Erythroblast (primary cell): Measurements from ENCODE around the gene ZNF33B.
"Not testable (repeated sequence)": the region's sequence is repeated elsewhere in the genome, so short reads cannot be mapped to it uniquely, and the experiment has no call there.

Experiments
- DNase-seq, 2 experiments: peaks; one replicate each; lab custom pipeline; 2025; lab: John Stamatoyannopoulos, UW
- GATA1 ChIP-seq: IDR thresholded peaks from 2 replicates; pipeline ENCODE4 v1.6.1; 2011; ENCODE audit warnings: low read depth, mild to moderate bottlenecking, control low read depth, low read length, moderate library complexity
- POLR2A ChIP-seq: IDR thresholded peaks from 2 replicates; pipeline ENCODE4 v1.6.1; 2011; ENCODE audit warnings: mild to moderate bottlenecking, low read length

The ZNF33B gene

DNA sequence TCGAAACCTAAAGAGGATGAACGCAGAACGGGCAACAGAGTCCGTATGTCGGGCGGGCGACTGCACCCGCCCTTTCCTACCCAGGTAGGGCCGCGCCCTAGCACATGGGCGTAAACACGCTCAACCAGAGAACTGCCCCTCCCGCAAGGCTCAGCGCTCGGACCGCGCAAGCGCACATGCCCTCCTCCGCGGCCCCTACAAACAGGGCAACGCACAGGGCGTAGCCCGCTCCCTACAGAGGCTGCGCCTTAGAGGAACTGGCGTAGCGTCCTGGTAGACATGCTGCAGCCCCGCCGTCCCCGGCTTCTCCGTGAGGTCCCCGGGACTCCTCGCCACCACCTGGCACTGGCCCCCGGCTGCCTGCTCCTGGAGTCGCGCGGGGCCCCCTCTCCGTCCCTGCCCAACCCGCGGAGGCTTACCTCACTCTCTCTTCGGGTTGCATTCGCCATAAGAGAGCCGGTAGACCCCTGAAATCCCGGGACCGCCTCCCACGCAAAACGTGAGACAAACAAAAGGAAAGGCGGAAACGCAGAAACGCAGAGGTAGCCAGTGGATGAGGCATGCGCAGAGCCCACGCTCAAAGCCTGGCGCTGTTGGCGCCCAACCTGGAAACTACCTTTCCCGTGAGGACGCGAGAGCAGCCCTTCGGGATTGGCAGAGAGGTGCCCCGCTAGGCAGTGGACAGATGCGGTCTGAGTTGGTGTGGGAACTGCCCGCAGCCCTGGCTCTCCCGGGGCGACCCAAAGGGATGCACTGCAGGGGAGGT lies at the start of gene ZNF33B:
TSS of gene ZNF33B (minus strand) at position 516 of the 766 bp plus-strand sequence. CDS start 1,642 bp downstream, outside the sequence.
- no peak for TF ChIP-seq GATA1
- TF ChIP-seq POLR2A, result peak; percentile 95
- peak; percentile 94 for DNase-seq

GRCh38 chr10:42684517-42684916 lies 46.1 kb upstream of the ZNF33B start:
- no peak for DNase-seq
- TF ChIP-seq GATA1 (no peak), POLR2A (no peak)

GRCh38 chr10:42680267-42680666 lies 41.9 kb upstream of the ZNF33B start:
- no peak for DNase-seq
- TF ChIP-seq GATA1 (no peak), POLR2A (no peak)

GRCh38 chr10:42665181-42665979 lies 27.0 kb upstream of the ZNF33B start:
- not testable (repeated sequence) for DNase-seq

DNA sequence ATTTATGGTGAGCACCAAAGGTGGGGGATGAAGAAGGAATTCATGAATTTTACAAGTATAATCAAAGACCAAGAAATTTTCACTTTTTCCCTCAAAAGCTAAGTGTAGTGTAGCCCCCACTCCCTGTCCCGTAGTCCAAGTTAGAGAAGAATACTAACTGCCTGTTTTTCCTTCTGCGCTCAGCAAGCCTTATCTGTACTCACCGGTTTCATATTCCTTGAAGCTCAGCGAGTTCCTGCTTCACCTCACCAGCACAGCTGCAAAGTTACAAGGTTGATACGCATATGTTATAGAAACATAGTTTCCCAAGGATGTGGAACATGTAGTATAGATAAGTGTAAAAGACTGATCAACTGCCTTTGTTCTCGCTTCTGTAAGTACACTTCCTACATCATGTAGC lies 16.0 kb upstream of the ZNF33B start:
- TF ChIP-seq POLR2A (no peak), GATA1 (no peak)
- DNase-seq, result no peak

DNA sequence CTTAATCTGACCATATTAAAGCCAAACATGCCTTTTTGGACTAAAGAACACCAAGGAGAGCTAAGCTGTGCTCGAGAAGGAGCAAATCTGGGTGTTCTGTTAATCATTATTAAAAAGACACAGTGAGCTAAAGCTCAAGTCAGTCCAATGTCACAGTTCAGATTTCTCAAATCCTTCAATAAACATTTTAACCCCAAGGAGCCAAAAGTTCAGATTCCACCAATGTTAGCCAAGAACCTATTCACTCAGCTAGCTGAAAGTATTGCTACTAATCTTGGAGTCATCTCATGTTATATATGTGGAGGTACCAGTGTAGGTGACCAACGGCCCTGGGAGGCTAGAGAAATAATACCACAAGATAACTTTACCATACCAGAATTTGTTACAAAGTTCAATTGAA lies 14.5 kb upstream of the ZNF33B start:
- DNase-seq, result no peak

DNA sequence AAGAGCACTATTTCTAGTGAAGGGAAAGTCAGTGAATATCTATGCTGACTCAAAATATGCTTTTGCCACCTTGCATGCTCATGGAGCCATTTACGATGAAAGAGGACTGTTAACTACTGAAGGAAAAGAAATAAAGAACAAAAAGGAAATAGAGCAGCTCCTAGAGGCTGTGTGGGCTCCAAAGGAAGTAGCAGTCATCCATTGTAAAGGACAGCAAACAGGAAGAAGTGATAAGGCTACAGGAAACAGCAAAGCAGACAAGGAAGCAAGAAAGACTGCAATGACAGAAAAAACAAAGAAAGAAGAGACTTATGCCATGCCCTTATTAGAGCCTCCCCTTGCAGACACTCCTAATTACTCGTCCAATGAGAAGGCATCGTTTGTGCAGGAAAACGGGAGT lies 12.0 kb upstream of the ZNF33B start:
- no peak for DNase-seq
- no peak for TF ChIP-seq POLR2A
- no peak for TF ChIP-seq GATA1

More for the DNA sequence above, 14.5 kb upstream of the ZNF33B start:
- no peak for TF ChIP-seq POLR2A
- TF ChIP-seq GATA1, result no peak

DNA sequence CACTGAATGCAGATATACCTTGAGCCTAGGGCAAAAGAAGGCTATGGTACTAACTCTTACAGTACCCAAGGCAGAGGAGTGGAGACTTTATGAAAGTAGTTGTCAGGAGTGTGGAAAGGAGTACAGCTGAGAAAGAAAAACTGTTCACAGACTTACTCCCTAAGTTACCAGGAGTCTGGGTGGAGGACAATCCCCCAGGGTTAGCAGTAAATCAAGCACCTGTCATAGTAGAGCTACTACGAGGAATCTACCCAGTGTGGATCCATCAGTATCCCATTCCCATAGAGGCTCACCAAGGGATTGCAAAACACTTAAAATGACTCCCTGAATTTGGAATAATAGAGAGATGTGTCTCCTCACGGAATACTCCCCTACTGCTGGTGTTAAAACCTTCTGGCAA lies 10.1 kb upstream of the ZNF33B start:
- TF ChIP-seq POLR2A (no peak), GATA1 (no peak)
- DNase-seq, result no peak

GRCh38 chr10:42646687-42647640 lies 8.6 kb upstream of the ZNF33B start:
- DNase-seq, result peak in 1 of 2 experiments; percentile 53
- TF ChIP-seq POLR2A, result no peak
- TF ChIP-seq GATA1, result no peak

- no peak for DNase-seq
These were observed 7.8 kb upstream of the ZNF33B start for GRCh38 chr10:42646214-42646613.

GRCh38 chr10:42645516-42645915 lies 7.1 kb upstream of the ZNF33B start:
- no peak for DNase-seq
- no peak for TF ChIP-seq POLR2A
- TF ChIP-seq GATA1, result no peak

More at GRCh38 chr10:42646214-42646613, 7.8 kb upstream of the ZNF33B start:
- TF ChIP-seq POLR2A (no peak), GATA1 (no peak)

DNA sequence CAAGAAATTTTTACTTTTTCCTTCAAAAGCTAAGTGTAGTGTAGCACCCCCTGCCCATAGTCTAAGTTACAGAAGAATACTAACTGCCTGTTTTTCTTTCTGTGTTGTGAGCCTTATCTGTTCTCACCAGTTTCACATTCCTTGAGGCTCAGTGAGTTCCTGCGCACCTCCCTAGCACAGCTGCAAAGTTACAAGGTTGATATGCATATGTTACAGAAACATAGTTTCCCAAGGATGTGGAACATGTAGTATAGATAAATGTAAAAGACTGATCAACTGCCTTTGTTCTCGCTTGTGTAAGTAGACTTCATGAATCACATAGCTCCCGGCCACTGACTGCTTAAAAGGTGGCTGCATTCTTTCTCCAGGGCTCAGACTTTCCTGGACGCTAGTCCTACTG lies 6.7 kb upstream of the ZNF33B start:
- no peak for TF ChIP-seq POLR2A
- TF ChIP-seq GATA1, result peak; percentile 27

DNA sequence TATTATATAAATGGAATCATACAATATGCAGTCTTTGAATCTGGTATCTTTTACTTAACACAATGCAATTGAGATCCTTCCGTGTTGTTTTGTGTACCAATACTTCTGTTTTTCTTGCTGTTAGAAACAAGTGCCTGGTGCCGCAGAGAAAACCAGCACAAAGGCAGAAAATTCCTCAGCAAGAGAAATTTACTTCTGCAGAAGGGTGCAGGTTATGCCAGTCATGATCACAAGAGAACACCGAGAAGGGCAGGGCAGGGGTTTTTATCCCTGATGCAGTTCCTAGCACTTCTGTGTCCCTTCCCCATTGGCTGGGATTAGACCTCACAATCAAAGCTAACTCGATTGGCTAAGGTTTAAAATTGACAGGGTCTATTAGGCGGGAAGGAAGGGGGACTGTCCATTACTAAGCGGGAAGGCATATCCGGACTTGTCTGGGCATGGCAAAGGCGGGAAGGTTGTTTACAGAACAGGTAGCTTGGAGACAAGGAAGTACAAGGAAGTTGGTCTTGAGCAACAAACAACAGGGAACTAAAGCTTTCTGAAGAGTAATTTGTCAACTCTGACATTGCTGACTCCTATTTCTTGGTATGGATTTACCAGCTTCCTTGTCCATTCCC lies 2.4 kb upstream of the ZNF33B start:
- TF ChIP-seq POLR2A (no peak), GATA1 (no peak)
- no peak for DNase-seq

More for the DNA sequence above, 6.7 kb upstream of the ZNF33B start:
- DNase-seq, result peak; percentile 12 to 60
